ENCODE results near the gene AFAP1. TPM values are rescaled to one million over a fixed set of nuclear protein-coding genes. Genes with fewer than 3 reads are reported as not detected.

Gene AFAP1
- total RNA-seq, 4 donors from 2014 or later: 8.2 to 55.0 (median 28.9) TPM

DNA sequence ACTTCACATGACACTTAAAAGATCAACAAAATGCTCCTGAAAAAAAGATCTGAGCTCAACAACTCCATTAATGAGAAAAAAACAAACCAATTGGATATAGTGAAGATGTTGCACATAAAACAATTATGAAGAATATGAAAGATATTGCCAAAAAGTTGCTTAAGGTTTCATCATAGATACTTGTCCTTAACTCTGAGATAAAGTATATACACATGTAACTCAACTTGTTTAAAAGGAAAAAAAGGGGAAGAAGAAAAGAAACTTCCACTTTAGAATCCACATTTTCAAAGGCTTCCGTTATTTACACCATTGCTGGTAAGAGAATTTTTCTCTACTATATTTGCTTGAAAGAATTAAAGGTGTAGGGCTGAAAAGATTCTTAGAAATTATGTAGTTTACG, 2.7 kb downstream of the AFAP1 start:
- TF ChIP-seq, protein P1, sequence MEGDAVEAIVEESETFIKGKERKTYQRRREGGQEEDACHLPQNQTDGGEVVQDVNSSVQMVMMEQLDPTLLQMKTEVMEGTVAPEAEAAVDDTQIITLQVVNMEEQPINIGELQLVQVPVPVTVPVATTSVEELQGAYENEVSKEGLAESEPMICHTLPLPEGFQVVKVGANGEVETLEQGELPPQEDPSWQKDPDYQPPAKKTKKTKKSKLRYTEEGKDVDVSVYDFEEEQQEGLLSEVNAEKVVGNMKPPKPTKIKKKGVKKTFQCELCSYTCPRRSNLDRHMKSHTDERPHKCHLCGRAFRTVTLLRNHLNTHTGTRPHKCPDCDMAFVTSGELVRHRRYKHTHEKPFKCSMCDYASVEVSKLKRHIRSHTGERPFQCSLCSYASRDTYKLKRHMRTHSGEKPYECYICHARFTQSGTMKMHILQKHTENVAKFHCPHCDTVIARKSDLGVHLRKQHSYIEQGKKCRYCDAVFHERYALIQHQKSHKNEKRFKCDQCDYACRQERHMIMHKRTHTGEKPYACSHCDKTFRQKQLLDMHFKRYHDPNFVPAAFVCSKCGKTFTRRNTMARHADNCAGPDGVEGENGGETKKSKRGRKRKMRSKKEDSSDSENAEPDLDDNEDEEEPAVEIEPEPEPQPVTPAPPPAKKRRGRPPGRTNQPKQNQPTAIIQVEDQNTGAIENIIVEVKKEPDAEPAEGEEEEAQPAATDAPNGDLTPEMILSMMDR (IDR thresholded peaks at IDR 0.05): no peak
- TF ChIP-seq POLR2A (IDR thresholded peaks at IDR 0.05): no peak
- Histone ChIP-seq H3K27me3 (no peaks in the 10 kb centered on the region), H3K4me3 (peak overlapping the region in 1 of 2 donors; percentile 96), H3K4me1 (peaks cover 4 to 5% of the 10 kb centered on the region in 2 donors), H3K36me3 (no peaks in the 10 kb centered on the region), H3K27ac (peak overlapping the region; percentile 87 to 91), H3K9me3 (no peaks in the 10 kb centered on the region)
- intact Hi-C loops (cut with DNase I; ENCODE audit: low total_unique reads): no loop called here
- DNase-seq: no peak

DNA sequence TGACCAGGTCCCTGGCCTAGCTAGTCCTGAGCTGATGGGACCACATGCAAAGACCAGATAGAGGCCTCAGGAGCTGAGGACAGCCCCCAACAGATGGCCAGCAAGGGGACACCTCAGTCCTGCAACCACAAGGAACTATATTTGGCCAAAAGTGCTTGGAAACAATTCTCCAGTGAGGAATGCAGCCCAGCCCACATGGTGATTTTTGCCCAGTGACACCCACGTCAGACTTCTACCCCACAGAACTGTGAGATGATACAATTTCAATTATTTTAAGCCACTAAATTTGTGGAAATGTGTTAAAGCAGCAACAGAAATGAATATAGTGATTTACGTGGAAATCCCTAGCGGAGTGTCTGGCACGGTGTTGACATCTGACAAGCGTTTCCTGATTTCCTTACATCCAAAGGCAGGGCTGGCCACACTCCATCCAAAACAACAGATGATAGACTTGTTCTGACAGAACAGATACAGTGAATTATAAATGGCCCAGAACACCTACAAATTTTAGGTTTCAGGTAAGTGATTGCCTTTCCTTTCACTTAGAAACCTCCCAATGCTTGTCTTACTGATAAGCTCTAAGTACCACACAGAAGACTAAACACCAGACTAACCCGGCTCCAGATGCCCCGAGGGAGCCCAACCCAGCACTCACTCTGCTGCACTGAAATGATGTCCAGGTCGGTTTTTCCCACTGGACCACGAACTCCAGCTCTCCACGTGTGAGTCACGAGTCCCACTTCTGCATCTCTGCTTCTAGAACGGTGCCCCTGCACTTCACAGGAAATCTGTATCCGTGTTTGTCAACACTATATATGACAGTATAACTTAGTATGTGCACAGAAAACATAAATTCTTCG, 5.8 kb downstream of the AFAP1 start:
- Histone ChIP-seq H3K9me3 (no peaks in the 10 kb centered on the region), H3K27me3 (no peaks in the 10 kb centered on the region), H3K27ac (no peak overlapping the region), H3K4me3 (no peak overlapping the region), H3K4me1 (peaks cover 4 to 16% of the 10 kb centered on the region in 2 donors), H3K36me3 (no peaks in the 10 kb centered on the region)
- DNase-seq: peak in 1 of 2 donors; percentile 1
- TF ChIP-seq, protein P1 (IDR thresholded peaks at IDR 0.05): no peak
- TF ChIP-seq POLR2A (IDR thresholded peaks at IDR 0.05): no peak
- intact Hi-C loops (cut with DNase I; ENCODE audit: low total_unique reads): no loop called here

DNA sequence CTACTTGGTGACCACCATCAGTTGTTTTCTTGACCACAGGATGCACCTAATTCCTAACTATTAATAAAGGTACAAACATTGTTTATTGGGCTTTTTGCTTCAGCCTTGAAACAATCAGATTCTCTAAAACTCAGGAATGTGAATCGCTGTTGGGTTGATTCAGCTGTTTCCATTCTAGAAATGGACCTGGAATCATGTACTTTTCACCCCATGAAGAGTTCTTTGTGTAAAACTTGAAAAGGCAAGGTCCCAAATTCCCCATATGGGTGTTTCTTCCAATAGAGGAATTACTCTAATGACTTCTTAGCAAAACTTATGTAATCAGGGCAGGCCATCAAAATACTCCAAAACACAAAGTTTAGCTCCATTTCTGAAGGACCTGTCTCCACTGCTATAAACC, 7.4 kb downstream of the AFAP1 start:
- H3K4me1 ChIP-seq: peaks cover 2 to 11% of the 10 kb centered on the region in 2 donors
- intact Hi-C loops (cut with DNase I; ENCODE audit: low total_unique reads): no loop called here
- H3K27me3 ChIP-seq: no peaks in the 10 kb centered on the region
- no peak for DNase-seq
- TF ChIP-seq, protein P1 (IDR thresholded peaks at IDR 0.05): no peak
- no peak for TF ChIP-seq POLR2A (IDR thresholded peaks at IDR 0.05)
- no peaks in the 10 kb centered on the region for H3K9me3 ChIP-seq
- no peaks in the 10 kb centered on the region for H3K36me3 ChIP-seq
- H3K27ac ChIP-seq: no peak overlapping the region
- H3K4me3 ChIP-seq: no peak overlapping the region

DNA sequence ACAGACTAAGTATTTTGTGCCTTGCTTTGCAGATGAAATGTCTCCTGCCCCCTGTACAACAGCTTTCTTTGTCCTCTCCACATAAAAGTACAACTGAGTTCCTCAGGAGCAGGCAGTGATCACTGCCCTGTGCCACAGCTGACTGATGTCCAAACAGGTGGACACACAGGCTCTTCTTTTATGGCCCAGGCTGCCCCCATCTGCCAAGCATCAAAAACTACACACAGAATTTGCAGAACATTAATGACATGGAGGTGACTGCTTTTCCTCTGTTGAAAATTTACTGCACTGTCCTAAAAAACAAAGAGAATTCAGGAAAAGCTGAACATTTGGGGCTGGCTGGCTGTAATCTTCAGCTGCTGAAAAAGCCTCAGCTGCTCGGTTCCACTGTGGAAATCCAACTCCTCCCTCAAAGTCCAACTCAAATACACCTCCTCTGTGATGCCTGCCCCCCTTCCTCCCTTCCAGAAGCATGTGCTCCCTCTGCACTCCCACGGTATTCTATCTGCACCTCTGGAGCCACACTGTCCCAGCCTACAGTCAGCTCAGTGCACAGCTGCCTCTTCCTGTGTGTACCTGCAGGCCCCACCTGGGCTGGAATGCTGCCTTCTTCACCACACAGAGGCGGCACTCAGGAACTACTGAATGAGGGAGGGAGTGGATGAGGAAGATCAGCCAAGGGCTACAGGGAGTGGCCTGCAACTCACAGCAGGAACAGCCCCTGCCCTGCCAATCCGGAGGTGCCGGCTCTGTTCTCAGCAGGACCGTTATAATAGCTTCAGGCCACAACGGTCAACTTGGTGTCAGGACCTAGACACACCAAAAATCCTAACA, 10.3 kb downstream of the AFAP1 start:
- Histone ChIP-seq H3K4me1 (peaks cover 0 to 11% of the 10 kb centered on the region in 2 donors), H3K27me3 (no peaks in the 10 kb centered on the region), H3K36me3 (no peaks in the 10 kb centered on the region), H3K27ac (peak overlapping the region; percentile 13 to 22), H3K9me3 (no peaks in the 10 kb centered on the region), H3K4me3 (no peak overlapping the region)
- no peak for DNase-seq
- intact Hi-C loops (cut with DNase I; ENCODE audit: low total_unique reads): no loop called here
- TF ChIP-seq, protein P1 (IDR thresholded peaks at IDR 0.05): peak in 2 of 4 experiments; percentile 4 to 15
- TF ChIP-seq POLR2A (IDR thresholded peaks at IDR 0.05): no peak

Measured in uterus (tissue), 4 donors.